ENCODE measurements around the gene FOXI3. TPM values are rescaled to one million over a fixed set of nuclear protein-coding genes. Genes with fewer than 3 reads are reported as not detected.

The FOXI3 gene
- polyA plus RNA-seq, 1 donor (not counting 4 experiments of a cell fraction or from before 2014, with no cell fraction given): not detected

- Histone ChIP-seq H3K4me2 (ENCODE audit: control insufficient read depth, extremely low read depth, insufficient read depth, low read depth, low read length) (no peak overlapping the region), H3K27me3 (ENCODE audit: control insufficient read depth, extremely low read depth, insufficient read depth, low read length) (peaks cover 43% of the 10 kb centered on the region), H2AFZ (ENCODE audit: control insufficient read depth, low read length) (no peak overlapping the region), H3K9me1 (ENCODE audit: control insufficient read depth, extremely low read depth, insufficient read depth, low read length) (no peaks in the 10 kb centered on the region), H3K9ac (ENCODE audit: control insufficient read depth, extremely low read depth, insufficient read depth, low read length) (no peak overlapping the region), H3K9me3 (ENCODE audit: control insufficient read depth, low read depth, low read length) (no peaks in the 10 kb centered on the region), H3K4me3 (ENCODE audit: control insufficient read depth in 2 of 3, extremely low read depth in 1 of 3, insufficient read depth in 2 of 3, low read depth in 1 of 3, low read length in 3 of 3) (no peak overlapping the region), H4K20me1 (ENCODE audit: control insufficient read depth, extremely low read depth, insufficient read depth, low read length) (no peaks in the 10 kb centered on the region), H3K36me3 (ENCODE audit: control insufficient read depth in 2 of 2, extremely low read depth in 1 of 2, insufficient read depth in 2 of 2, low read length in 2 of 2) (no peaks in the 10 kb centered on the region), H3K4me1 (ENCODE audit: control insufficient read depth, extremely low read depth, insufficient read depth, low read length) (peaks cover 5% of the 10 kb centered on the region), H3K27ac (ENCODE audit: control insufficient read depth, insufficient read depth, low read length) (no peak overlapping the region), H3K79me2 (ENCODE audit: control insufficient read depth, insufficient read depth, low read length) (no peaks in the 10 kb centered on the region)
- TF ChIP-seq CTCF (optimal IDR thresholded peaks at IDR 0.05 in 1 of 3, IDR thresholded peaks at IDR 0.05 in 1 of 3, conservative IDR thresholded peaks at IDR 0.05 in 1 of 3; ENCODE audit: extremely low read depth in 1 of 3, insufficient read depth in 2 of 3, low read length in 3 of 3) (no peak), EZH2 (IDR thresholded peaks at IDR 0.05; ENCODE audit: low read length) (no peak)
- no peak for FAIRE-seq
- dilution Hi-C loops (cut with MboI; ENCODE audit: extremely low pct_ligation_motif_present, low sequenced_read_pairs): no loop called here
- no peak for DNase-seq (ENCODE audit: low read depth, low spot score)
These were observed 2.3 kb downstream of the FOXI3 start for GRCh38 chr2:88450186-88450585.

- no peak for FAIRE-seq
These were observed 4.2 kb downstream of the FOXI3 start for GRCh38 chr2:88448248-88448647.

More at GRCh38 chr2:88448248-88448647, 4.2 kb downstream of the FOXI3 start:
- no peaks in the 10 kb centered on the region for H3K36me3 ChIP-seq (ENCODE audit: control insufficient read depth in 2 of 2, extremely low read depth in 1 of 2, insufficient read depth in 2 of 2, low read length in 2 of 2)
- TF ChIP-seq EZH2 (IDR thresholded peaks at IDR 0.05; ENCODE audit: low read length): no peak
- TF ChIP-seq CTCF (optimal IDR thresholded peaks at IDR 0.05 in 1 of 3, IDR thresholded peaks at IDR 0.05 in 1 of 3, conservative IDR thresholded peaks at IDR 0.05 in 1 of 3; ENCODE audit: extremely low read depth in 1 of 3, insufficient read depth in 2 of 3, low read length in 3 of 3): no peak
- no peak overlapping the region for H2AFZ ChIP-seq (ENCODE audit: control insufficient read depth, low read length)
- no peak overlapping the region for H3K9ac ChIP-seq (ENCODE audit: control insufficient read depth, extremely low read depth, insufficient read depth, low read length)
- H3K4me1 ChIP-seq (ENCODE audit: control insufficient read depth, extremely low read depth, insufficient read depth, low read length): peaks cover 4% of the 10 kb centered on the region
- H3K27ac ChIP-seq (ENCODE audit: control insufficient read depth, insufficient read depth, low read length): no peak overlapping the region
- H3K79me2 ChIP-seq (ENCODE audit: control insufficient read depth, insufficient read depth, low read length): no peaks in the 10 kb centered on the region
- H3K4me2 ChIP-seq (ENCODE audit: control insufficient read depth, extremely low read depth, insufficient read depth, low read depth, low read length): no peak overlapping the region
- H3K4me3 ChIP-seq (ENCODE audit: control insufficient read depth in 2 of 3, extremely low read depth in 1 of 3, insufficient read depth in 2 of 3, low read depth in 1 of 3, low read length in 3 of 3): no peak overlapping the region
- H3K27me3 ChIP-seq (ENCODE audit: control insufficient read depth, extremely low read depth, insufficient read depth, low read length): peaks cover 33% of the 10 kb centered on the region
- DNase-seq (ENCODE audit: low read depth, low spot score): no peak
- no peaks in the 10 kb centered on the region for H4K20me1 ChIP-seq (ENCODE audit: control insufficient read depth, extremely low read depth, insufficient read depth, low read length)
- dilution Hi-C loops (cut with MboI; ENCODE audit: extremely low pct_ligation_motif_present, low sequenced_read_pairs): no loop called here
- no peaks in the 10 kb centered on the region for H3K9me3 ChIP-seq (ENCODE audit: control insufficient read depth, low read depth, low read length)
- no peaks in the 10 kb centered on the region for H3K9me1 ChIP-seq (ENCODE audit: control insufficient read depth, extremely low read depth, insufficient read depth, low read length)

All from keratinocyte (primary cell).